CD14-positive monocyte (primary cell): ENCODE measurements around the gene RAMACL. TPM values are rescaled to one million over a fixed set of nuclear protein-coding genes. Genes with fewer than 3 reads are reported as not detected.

Experiments used
- DNase-seq, 3 donors: peaks; one replicate each; pipeline ENCODE4 v3.0.0-alpha.2; 2011 to 2022
- H2AFZ ChIP-seq: 2 replicates; pipeline ENCODE4 v1.6.0; 2012; ENCODE audit warnings: mild to moderate bottlenecking, low read depth, low read length, inconsistent platforms; ENCODE audit not compliant: insufficient read depth, poor library complexity, severe bottlenecking
- H3K27ac ChIP-seq, 2 donors: 1 replicate in 1 of 2; 2 replicates in 1 of 2; pipeline ENCODE4 v1.5.1; 2012 to 2013; ENCODE audit warnings: low read length in 2 of 2, control low read depth in 1 of 2, inconsistent platforms in 1 of 2, low read depth in 1 of 2, mild to moderate bottlenecking in 1 of 2
- H3K27me3 ChIP-seq, 2 donors: one replicate each; pipeline versions ENCODE4 v1.6.0 to v1.6.1; 2011 to 2013; ENCODE audit warnings: low read length in 2 of 2; ENCODE audit not compliant: control insufficient read depth in 2 of 2, insufficient read depth in 2 of 2
- H3K36me3 ChIP-seq, 2 donors: replicated peaks in 1 of 2; 1 replicate in 1 of 2; 2 replicates in 1 of 2; pipeline versions ENCODE4 v1.5.1 to v1.6.1; 2012 to 2013; ENCODE audit warnings: low read length in 2 of 2, control low read depth in 1 of 2, inconsistent platforms in 1 of 2, mild to moderate bottlenecking in 1 of 2; ENCODE audit not compliant: insufficient read depth in 2 of 2, control insufficient read depth in 1 of 2
- H3K4me1 ChIP-seq, 2 donors: 1 replicate in 1 of 2; 2 replicates in 1 of 2; pipeline versions ENCODE4 v1.5.1 to v1.6.1; 2012 to 2013; ENCODE audit warnings: low read length in 2 of 2, control low read depth in 1 of 2, inconsistent platforms in 1 of 2, mild to moderate bottlenecking in 1 of 2, moderate library complexity in 1 of 2; ENCODE audit not compliant: insufficient read depth in 2 of 2, control insufficient read depth in 1 of 2
- H3K4me2 ChIP-seq: replicated peaks from 2 replicates; pipeline ENCODE3; 2012; ENCODE audit warnings: low read length, moderate library complexity, mild to moderate bottlenecking; ENCODE audit not compliant: poor library complexity, severe bottlenecking; ENCODE audit errors: extremely low read depth
- H3K4me3 ChIP-seq, 3 experiments: fragments of 200-600 bp in 1 of 3; sonication (generic) in 1 of 3; replicated peaks in 1 of 3; 1 replicate in 2 of 3; 2 replicates in 1 of 3; pipeline ENCODE4 v1.5.1; 2011 to 2013; ENCODE audit warnings: low read length in 3 of 3, mild to moderate bottlenecking in 3 of 3, control low read depth in 2 of 3, low read depth in 2 of 3, inconsistent platforms in 1 of 3, moderate library complexity in 1 of 3
- H3K79me2 ChIP-seq: 2 replicates; pipeline ENCODE4 v1.6.0; 2012; ENCODE audit warnings: mild to moderate bottlenecking, control low read depth, inconsistent platforms, low read length, moderate library complexity; ENCODE audit not compliant: insufficient read depth
- H3K9ac ChIP-seq: 2 replicates; pipeline ENCODE4 v1.6.0; 2017; ENCODE audit warnings: low read length, mild to moderate bottlenecking; ENCODE audit not compliant: insufficient read depth, poor library complexity, severe bottlenecking
- H3K9me3 ChIP-seq, 2 donors: replicated peaks in 1 of 2; 1 replicate in 1 of 2; 2 replicates in 1 of 2; pipeline versions ENCODE4 v1.5.1 to v1.6.1; 2012 to 2013; ENCODE audit warnings: low read length in 2 of 2, control low read depth in 1 of 2; ENCODE audit not compliant: control insufficient read depth in 1 of 2, insufficient read depth in 1 of 2
- H4K20me1 ChIP-seq: 2 replicates; pipeline ENCODE4 v1.6.0; 2012; ENCODE audit warnings: mild to moderate bottlenecking, low read length, control low read depth, moderate library complexity; ENCODE audit not compliant: insufficient read depth
- H3K27ac Mint-ChIP-seq, 7 donors: one replicate each; pipeline ENCODE4 v1.8.0; 2020; ENCODE audit warnings: mild to moderate bottlenecking in 7 of 7, mixed read lengths in 7 of 7, moderate library complexity in 6 of 7, inconsistent platforms in 2 of 7
- H3K27me3 Mint-ChIP-seq, 3 donors: one replicate each; pipeline ENCODE4 v1.8.0; 2021 to 2022; ENCODE audit warnings: low read depth in 3 of 3, mild to moderate bottlenecking in 3 of 3, mixed read lengths in 3 of 3, moderate library complexity in 3 of 3, inconsistent platforms in 1 of 3
- H3K36me3 Mint-ChIP-seq, 2 donors: one replicate each; pipeline ENCODE4 v1.8.0; 2020; ENCODE audit warnings: mixed read lengths in 2 of 2, inconsistent platforms in 1 of 2, mild to moderate bottlenecking in 1 of 2
- H3K4me1 Mint-ChIP-seq: one replicate; pipeline ENCODE4 v1.8.0; 2020; ENCODE audit warnings: mild to moderate bottlenecking, mixed read lengths
- H3K4me3 Mint-ChIP-seq, 2 donors: one replicate each; pipeline ENCODE4 v1.8.0; 2020; ENCODE audit warnings: mild to moderate bottlenecking in 2 of 2, mixed read lengths in 2 of 2, moderate library complexity in 1 of 2
- H3K9me3 Mint-ChIP-seq, 7 donors: one replicate each; pipeline ENCODE4 v1.8.0; 2020 to 2022; ENCODE audit warnings: mixed read lengths in 7 of 7, mild to moderate bottlenecking in 6 of 7, moderate library complexity in 6 of 7, inconsistent platforms in 2 of 7
- WGBS: methylation state at CpG from one replicate; pipeline ENCODE4 v1.1.5; 2013; ENCODE audit warnings: missing lambda C conversion rate; ENCODE audit not compliant: insufficient coverage; 5-methylcytosine and 5-hydroxymethylcytosine counted together
- intact Hi-C, 2 donors: fragments of 100-400 bp; cut with micrococcal nuclease; formaldehyde crosslinking; loops; one replicate each; pipeline versions ENCODE4 v1.15.0 to v1.15.1; 2023
- polyA plus RNA-seq, 3 donors: library from polyadenylated mRNA; depleted of rRNA in 1 of 3; unstranded in 2 of 3; stranded (reverse) in 1 of 3; fragments of 300-500 nt in 2 of 3; fragments of >200 nt in 1 of 3; fragmentation: Illumina TruSeq in 2 of 3; gene quantifications; 1 replicate in 2 of 3; 2 replicates in 1 of 3; pipeline ENCODE4 v1.2.3, GENCODE V29; 2012 to 2021
- TF ChIP-seq, protein P1 (sequence below): fragments of 200-600 bp; IDR thresholded peaks from one replicate; pipeline ENCODE4 v1.8.0; 2022; ENCODE audit warnings: antibody characterized with exemption, mild to moderate bottlenecking

Gene RAMACL
- polyA plus RNA-seq, 3 donors: 0.05 to 0.33 (median 0.11) TPM

GRCh38 chr6:166581091-166581511 is 5.4 kb downstream of the RAMACL start:
- intact Hi-C loops: no loop called here
- 97% methylated on average over 7 of the region's 11 CpGs for WGBS
- Histone ChIP-seq H2AFZ (no peak overlapping the region), H3K27ac (no peak overlapping the region), H3K4me2 (no peak overlapping the region), H4K20me1 (no peaks in the 10 kb centered on the region), H3K4me3 (no peak overlapping the region), H3K9ac (no peak overlapping the region), H3K9me3 (peaks cover 0 to 13% of the 10 kb centered on the region in 2 donors), H3K4me1 (peaks cover 16 to 20% of the 10 kb centered on the region in 2 donors), H3K27me3 (no peaks in the 10 kb centered on the region), H3K36me3 (no peaks in the 10 kb centered on the region), H3K79me2 (no peaks in the 10 kb centered on the region)
- TF ChIP-seq, protein P1, sequence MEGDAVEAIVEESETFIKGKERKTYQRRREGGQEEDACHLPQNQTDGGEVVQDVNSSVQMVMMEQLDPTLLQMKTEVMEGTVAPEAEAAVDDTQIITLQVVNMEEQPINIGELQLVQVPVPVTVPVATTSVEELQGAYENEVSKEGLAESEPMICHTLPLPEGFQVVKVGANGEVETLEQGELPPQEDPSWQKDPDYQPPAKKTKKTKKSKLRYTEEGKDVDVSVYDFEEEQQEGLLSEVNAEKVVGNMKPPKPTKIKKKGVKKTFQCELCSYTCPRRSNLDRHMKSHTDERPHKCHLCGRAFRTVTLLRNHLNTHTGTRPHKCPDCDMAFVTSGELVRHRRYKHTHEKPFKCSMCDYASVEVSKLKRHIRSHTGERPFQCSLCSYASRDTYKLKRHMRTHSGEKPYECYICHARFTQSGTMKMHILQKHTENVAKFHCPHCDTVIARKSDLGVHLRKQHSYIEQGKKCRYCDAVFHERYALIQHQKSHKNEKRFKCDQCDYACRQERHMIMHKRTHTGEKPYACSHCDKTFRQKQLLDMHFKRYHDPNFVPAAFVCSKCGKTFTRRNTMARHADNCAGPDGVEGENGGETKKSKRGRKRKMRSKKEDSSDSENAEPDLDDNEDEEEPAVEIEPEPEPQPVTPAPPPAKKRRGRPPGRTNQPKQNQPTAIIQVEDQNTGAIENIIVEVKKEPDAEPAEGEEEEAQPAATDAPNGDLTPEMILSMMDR: no peak
- H3K36me3 Mint-ChIP-seq: no peaks in the 10 kb centered on the region
- DNase-seq: no peak
- no peak overlapping the region for H3K4me3 Mint-ChIP-seq
- H3K4me1 Mint-ChIP-seq: peaks cover 20% of the 10 kb centered on the region
- no peak overlapping the region for H3K27ac Mint-ChIP-seq
- peaks cover 0 to 2% (median 1%) of the 10 kb centered on the region in 3 donors for H3K27me3 Mint-ChIP-seq
- peaks cover under 1 to 11% (median 8%) of the 10 kb centered on the region in 7 donors for H3K9me3 Mint-ChIP-seq

DNA sequence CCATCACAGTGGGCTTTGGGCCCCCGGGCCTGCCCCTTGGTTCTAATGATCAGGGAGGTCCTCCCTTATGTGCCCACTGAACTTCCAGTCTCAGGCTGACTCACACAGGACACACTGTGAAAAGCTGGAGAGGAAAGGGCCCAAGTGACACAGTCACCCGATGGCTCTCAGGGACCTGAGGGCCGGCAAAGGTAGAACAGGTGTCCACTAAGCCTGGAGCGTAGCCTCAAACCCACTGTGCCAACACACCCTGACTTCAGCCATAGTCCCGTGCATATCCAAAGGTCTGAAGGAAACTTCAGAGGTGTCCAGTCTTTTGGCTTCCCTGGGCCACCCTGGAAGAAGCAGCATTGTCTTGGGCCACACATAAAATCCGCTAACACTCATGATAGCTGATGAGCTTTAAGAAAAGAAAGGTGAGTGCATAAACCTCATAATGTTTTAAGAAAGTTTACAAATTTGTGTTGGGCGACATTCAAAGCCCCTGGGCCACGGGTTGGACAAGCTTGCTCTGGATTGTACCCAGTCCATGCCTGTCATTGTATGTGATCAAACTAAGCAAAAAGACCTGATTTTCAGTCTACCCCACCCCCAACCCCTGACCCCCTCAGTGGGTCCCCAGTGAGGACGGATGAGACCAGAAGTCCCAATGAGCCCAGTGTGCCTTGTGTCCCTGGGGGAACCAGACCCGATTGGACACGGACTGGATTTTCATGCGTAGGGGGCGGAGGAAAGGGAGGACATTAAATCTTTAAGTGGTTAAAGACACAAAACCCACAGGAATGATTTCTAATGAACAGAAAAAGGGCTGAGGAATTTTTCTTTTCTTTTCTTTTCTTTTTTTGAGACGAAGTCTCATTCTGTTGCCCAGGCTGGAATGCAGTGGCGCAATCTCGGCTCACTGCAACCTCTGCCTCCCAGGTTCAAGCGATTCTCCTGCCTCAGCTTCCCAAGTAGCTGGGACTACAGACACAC is 6.1 kb downstream of the RAMACL start:
- Histone ChIP-seq H3K79me2 (no peaks in the 10 kb centered on the region), H3K4me1 (peaks cover 16 to 20% of the 10 kb centered on the region in 2 donors), H3K9ac (no peak overlapping the region), H3K9me3 (peaks cover 0 to 14% of the 10 kb centered on the region in 2 donors), H3K4me2 (no peak overlapping the region), H3K4me3 (no peak overlapping the region), H4K20me1 (no peaks in the 10 kb centered on the region), H3K36me3 (no peaks in the 10 kb centered on the region), H3K27ac (no peak overlapping the region), H3K27me3 (no peaks in the 10 kb centered on the region), H2AFZ (no peak overlapping the region)
- Mint-ChIP-seq H3K4me1 (peaks cover 20% of the 10 kb centered on the region), H3K4me3 (no peak overlapping the region), H3K36me3 (no peaks in the 10 kb centered on the region), H3K27ac (peak overlapping the region in 1 of 7 donors; percentile 10), H3K9me3 (peaks cover 2 to 11% (median 10%) of the 10 kb centered on the region in 7 donors), H3K27me3 (peaks cover 0 to 2% (median 1%) of the 10 kb centered on the region in 3 donors)
- no peak for DNase-seq
- intact Hi-C loops: no loop called here
- TF ChIP-seq, protein P1: no peak
- 100% methylated on average over 6 of the region's 17 CpGs for WGBS
